ENCODE measurements around the gene MAN1C1. TPM values are rescaled to one million over a fixed set of nuclear protein-coding genes. Genes with fewer than 3 reads are reported as not detected.
A peak's percentile ranks its signal among the peaks of the same experiment; 100 is the strongest.

The MAN1C1 gene
- polyA plus RNA-seq, 1 of the 3 experiments (the other 2 are of a cell fraction) = 0.20 TPM

- H3K4me1 ChIP-seq (ENCODE audit: control insufficient read depth in 1 of 2, insufficient read depth in 2 of 2, low read depth in 1 of 2, low read length in 1 of 2) = peaks cover 0 to 29% of the 10 kb centered on the region in 2 experiments; a peak in 2 of 4 replicates
- DNase-seq = peak; percentile 33
- H3F3A ChIP-seq (replicated peaks; ENCODE audit: insufficient read depth) = peaks cover 5% of the 10 kb centered on the region
- H3K79me2 ChIP-seq (ENCODE audit: insufficient read depth) = no peaks in the 10 kb centered on the region
- no peak overlapping the region for H3K4me2 ChIP-seq
- H4K20me1 ChIP-seq (ENCODE audit: insufficient read depth) = no peaks in the 10 kb centered on the region
- no peak overlapping the region for H3K9ac ChIP-seq
- H3K36me3 ChIP-seq (replicated peaks in 1 of 2; ENCODE audit: control insufficient read depth in 1 of 2, insufficient read depth in 2 of 2, low read length in 1 of 2) = no peaks in the 10 kb centered on the region
- no peaks in the 10 kb centered on the region for H3K9me2 ChIP-seq
- H3K27me3 ChIP-seq (ENCODE audit: insufficient read depth) = peaks cover 36% of the 10 kb centered on the region
- 85% methylated on average over 12 of the region's 66 CpGs for WGBS (ENCODE audit: low lambda C conversion rate)
- no peak overlapping the region for H2AFZ ChIP-seq (ENCODE audit: low read depth)
- no peak overlapping the region for H3K27ac ChIP-seq (ENCODE audit: low read depth in 2 of 2, low read length in 1 of 2)
- no peaks in the 10 kb centered on the region for H3K9me3 ChIP-seq
- H3K4me3 ChIP-seq (ENCODE audit: low read depth in 2 of 2, low read length in 1 of 2) = peak overlapping the region in 1 of 2 experiments; percentile 61; a peak in 2 of 4 replicates
- ChIA-PET POLR2A (no interaction called here), CTCF (interaction anchor here (0.7 to 4.6 kb wide), 32 partner anchors 9 to 193 kb away, joined by 3 to 26 read pairs (median 6); partner anchors contain the start of gene SELENON)
- no peak for TF ChIP-seq POLR2AphosphoS5 (IDR thresholded peaks at IDR 0.05; ENCODE audit: low read depth, low read length)
- no peak for TF ChIP-seq IRF3 (IDR thresholded peaks at IDR 0.05; ENCODE audit: low read depth, low read length)
- no peak for TF ChIP-seq NFIC (IDR thresholded peaks at IDR 0.05; ENCODE audit: borderline replicate concordance)
- TF ChIP-seq JUND (IDR thresholded peaks at IDR 0.05) = no peak
- TF ChIP-seq RXRA (IDR thresholded peaks at IDR 0.05; ENCODE audit: borderline replicate concordance, low read depth) = no peak
- TF ChIP-seq RFX5 (IDR thresholded peaks at IDR 0.05; ENCODE audit: low read length) = no peak
- no peak for TF ChIP-seq NRF1 (IDR thresholded peaks at IDR 0.05; ENCODE audit: low read depth, low read length)
- no peak for TF ChIP-seq GATA2 (CRISPR knock-in tag; IDR thresholded peaks at IDR 0.05)
- no peak for TF ChIP-seq ZBTB33 (IDR thresholded peaks at IDR 0.05; ENCODE audit: borderline replicate concordance, low read depth)
- TF ChIP-seq FOXM1 (IDR thresholded peaks at IDR 0.05; ENCODE audit: low read depth) = no peak
- TF ChIP-seq SIN3A (IDR thresholded peaks at IDR 0.05; ENCODE audit: borderline replicate concordance, low read depth, low read length) = no peak
- no peak for TF ChIP-seq USF1 (IDR thresholded peaks at IDR 0.05; ENCODE audit: borderline replicate concordance, low read depth)
- no peak for TF ChIP-seq EZH2phosphoT487 (IDR thresholded peaks at IDR 0.05; ENCODE audit: borderline replicate concordance, low read depth)
- no peak for TF ChIP-seq YY1 (IDR thresholded peaks at IDR 0.05; ENCODE audit: low read depth)
- TF ChIP-seq RAD21 (IDR thresholded peaks at IDR 0.05; ENCODE audit: low read length) = no peak
- no peak for TF ChIP-seq GABPA (IDR thresholded peaks at IDR 0.05; ENCODE audit: low read depth)
- no peak for TF ChIP-seq TCF12 (IDR thresholded peaks at IDR 0.05)
- no peak for TF ChIP-seq CHD2 (IDR thresholded peaks at IDR 0.05; ENCODE audit: low read length, partially characterized antibody)
- no peak for TF ChIP-seq FOSL2 (IDR thresholded peaks at IDR 0.05; ENCODE audit: borderline replicate concordance, low read depth)
- TF ChIP-seq EP300 (IDR thresholded peaks at IDR 0.05; ENCODE audit: borderline replicate concordance in 1 of 2, low read depth in 1 of 2, low read length in 1 of 2) = no peak
Measured at GRCh38 chr1:25617625-25618432, 1.2 kb downstream of the MAN1C1 start.
